ENCODE data around the gene DRAXIN.

The DRAXIN gene

GRCh38 chr1:11769274-11769673, 77.8 kb downstream of the DRAXIN start:
- TF ChIP-seq CTCF (IDR thresholded peaks at IDR 0.05; ENCODE audit: insufficient read depth, low read length, missing control alignments), result no peak
- no peak overlapping the region for H3K4me3 ChIP-seq (ENCODE audit: low read depth, low read length)
- POLR2A ChIA-PET, result no interaction called here
- CTCF ChIA-PET, result no interaction called here
- no peak for DNase-seq (ENCODE audit: low read depth, low spot score)

GRCh38 chr1:11770011-11770410, 78.5 kb downstream of the DRAXIN start:
- H3K4me3 ChIP-seq (ENCODE audit: low read depth, low read length), result no peak overlapping the region
- CTCF ChIA-PET, result no interaction called here
- no peak for TF ChIP-seq CTCF (IDR thresholded peaks at IDR 0.05; ENCODE audit: insufficient read depth, low read length, missing control alignments)
- POLR2A ChIA-PET, result no interaction called here
- DNase-seq (ENCODE audit: low read depth, low spot score), result no peak

GRCh38 chr1:11771481-11772043, 80.1 kb downstream of the DRAXIN start:
- CTCF ChIA-PET, result interaction anchor here (0.7 to 2.7 kb wide), 3 partner anchors 8 to 15 kb away, joined by 3 to 13 read pairs (median 3); no protein-coding TSS in a partner anchor

GRCh38 chr1:11772458-11772857, 80.9 kb downstream of the DRAXIN start:
- ChIA-PET POLR2A (no interaction called here), CTCF (interaction anchor here (0.7 to 2.7 kb wide), 2 partner anchors 10 to 14 kb away, joined by 3 to 13 read pairs; no protein-coding TSS in a partner anchor)
- no peak for TF ChIP-seq CTCF (IDR thresholded peaks at IDR 0.05; ENCODE audit: insufficient read depth, low read length, missing control alignments)
- DNase-seq (ENCODE audit: low read depth, low spot score), result no peak
- no peak overlapping the region for H3K4me3 ChIP-seq (ENCODE audit: low read depth, low read length)

More at GRCh38 chr1:11771481-11772043, 80.1 kb downstream of the DRAXIN start:
- H3K4me3 ChIP-seq (ENCODE audit: low read depth, low read length), result no peak overlapping the region
- POLR2A ChIA-PET, result no interaction called here
- TF ChIP-seq CTCF (IDR thresholded peaks at IDR 0.05; ENCODE audit: insufficient read depth, low read length, missing control alignments), result no peak
- no peak for DNase-seq (ENCODE audit: low read depth, low spot score)

- H3K4me3 ChIP-seq (ENCODE audit: low read depth, low read length), result no peak overlapping the region
- ChIA-PET POLR2A (no interaction called here), CTCF (interaction anchor here (2.0 kb wide), 1 partner anchor 19 kb away, joined by 4 read pairs; no protein-coding TSS in a partner anchor)
- TF ChIP-seq CTCF (IDR thresholded peaks at IDR 0.05; ENCODE audit: insufficient read depth, low read length, missing control alignments), result no peak
- no peak for DNase-seq (ENCODE audit: low read depth, low spot score)
Observed at GRCh38 chr1:11774753-11775152, 83.2 kb downstream of the DRAXIN start.

Measured in AG04449 (cell line).